Activated CD8-positive, alpha-beta T cell treated with anti-CD3 and anti-CD28 coated beads for 36 hours (primary cell): ENCODE measurements around the gene CFAP68. TPM values are rescaled to one million over a fixed set of nuclear protein-coding genes. Genes with fewer than 3 reads are reported as not detected.

Source experiments
- ATAC-seq: fragments of 200-7000 bp; cut with Tn5 transposase; one replicate; pipeline ENCODE4 v1.10.0; 2021; ENCODE audit warnings: mild to moderate bottlenecking, moderate library complexity
- CTCF ChIA-PET: fragments of 350-600 bp; sonication (Branson Sonifier 250); formaldehyde crosslinking; loops from one replicate; lab custom pipeline; 2021; ENCODE audit warnings: antibody characterized with exemption; lab: Charles Lee
- POLR2A ChIA-PET: fragments of 350-600 bp; sonication (Branson Sonifier 250); formaldehyde crosslinking; loops from one replicate; lab custom pipeline; 2021; ENCODE audit warnings: antibody characterized with exemption; lab: Charles Lee
- DNase-seq: peaks from one replicate; pipeline ENCODE4 v3.0.0-alpha.2; 2020
- H3K27ac Mint-ChIP-seq: one replicate; pipeline ENCODE4 v1.8.0; 2021; ENCODE audit warnings: mild to moderate bottlenecking, mixed read lengths
- H3K27me3 Mint-ChIP-seq: one replicate; pipeline ENCODE4 v1.8.0; 2021; ENCODE audit warnings: mixed read lengths
- H3K36me3 Mint-ChIP-seq: one replicate; pipeline ENCODE4 v1.8.0; 2021; ENCODE audit warnings: low read depth, mixed read lengths
- H3K4me1 Mint-ChIP-seq: one replicate; pipeline ENCODE4 v1.8.0; 2021; ENCODE audit warnings: low read depth, mixed read lengths
- H3K4me3 Mint-ChIP-seq: one replicate; pipeline ENCODE4 v1.8.0; 2021; ENCODE audit warnings: mild to moderate bottlenecking, moderate library complexity, mixed read lengths
- H3K9me3 Mint-ChIP-seq: one replicate; pipeline ENCODE4 v1.8.0; 2021; ENCODE audit warnings: mixed read lengths
- intact Hi-C: fragments of 100-400 bp; cut with micrococcal nuclease; formaldehyde crosslinking; loops from one replicate; pipeline ENCODE4 v1.10.0; 2022
- total RNA-seq, 2 experiments: library from RNA; stranded (reverse); gene quantifications; one replicate each; pipeline ENCODE4 v1.2.3, GENCODE V29; 2021
- TF ChIP-seq, protein P1 (sequence below): fragments of 200-600 bp; IDR thresholded peaks from one replicate; pipeline ENCODE4 v1.8.0; 2022; ENCODE audit warnings: antibody characterized with exemption, mild to moderate bottlenecking

The CFAP68 gene
- total RNA-seq, 2 experiments from 2014 or later = 38.6 to 39.1 TPM

DNA sequence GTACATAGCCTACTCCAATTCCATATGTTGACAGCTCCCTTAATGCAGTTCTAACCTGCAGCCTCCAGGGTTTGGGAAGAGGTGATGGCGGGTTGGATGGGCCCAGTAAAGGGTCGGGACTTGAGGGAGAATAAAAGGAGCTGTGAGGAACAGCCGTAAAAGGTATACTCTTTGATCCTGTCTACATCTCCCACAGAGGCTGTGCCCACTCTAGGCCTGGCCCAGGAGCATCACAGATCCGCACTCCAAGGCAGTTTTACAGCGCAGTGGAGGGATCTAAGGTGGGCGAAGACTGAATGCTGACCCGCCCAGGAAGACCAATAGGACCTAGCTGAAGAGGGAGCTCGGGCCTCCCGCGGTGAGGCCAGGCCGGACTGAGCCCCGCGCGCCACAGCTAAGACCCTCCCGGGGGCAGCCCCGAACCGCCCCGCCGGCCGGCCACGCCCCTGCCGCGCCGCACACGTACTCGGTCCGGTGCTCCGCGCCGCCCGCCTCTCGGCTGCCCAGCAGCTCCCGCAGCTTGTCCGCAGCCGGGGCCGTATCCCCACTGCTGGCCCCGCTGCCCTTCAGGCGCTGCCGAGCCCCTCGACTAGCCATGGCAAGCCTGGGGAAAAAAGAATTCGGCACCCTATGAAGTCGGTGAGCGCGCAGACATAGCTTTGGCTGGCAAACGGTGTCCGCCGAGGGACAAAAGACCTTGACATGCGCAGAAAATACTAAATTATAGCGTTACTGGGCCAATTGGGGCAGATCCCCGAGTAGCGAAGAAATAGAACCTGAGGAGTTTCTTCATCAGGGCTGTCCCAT lies 8.3 kb upstream of the CFAP68 start, which contains the start of gene ALG9:
TSS of gene ALG9 (minus strand) at position 696 of the 807 bp plus-strand sequence. CDS start at position 597, 99 bp downstream.
- TF ChIP-seq, protein P1, sequence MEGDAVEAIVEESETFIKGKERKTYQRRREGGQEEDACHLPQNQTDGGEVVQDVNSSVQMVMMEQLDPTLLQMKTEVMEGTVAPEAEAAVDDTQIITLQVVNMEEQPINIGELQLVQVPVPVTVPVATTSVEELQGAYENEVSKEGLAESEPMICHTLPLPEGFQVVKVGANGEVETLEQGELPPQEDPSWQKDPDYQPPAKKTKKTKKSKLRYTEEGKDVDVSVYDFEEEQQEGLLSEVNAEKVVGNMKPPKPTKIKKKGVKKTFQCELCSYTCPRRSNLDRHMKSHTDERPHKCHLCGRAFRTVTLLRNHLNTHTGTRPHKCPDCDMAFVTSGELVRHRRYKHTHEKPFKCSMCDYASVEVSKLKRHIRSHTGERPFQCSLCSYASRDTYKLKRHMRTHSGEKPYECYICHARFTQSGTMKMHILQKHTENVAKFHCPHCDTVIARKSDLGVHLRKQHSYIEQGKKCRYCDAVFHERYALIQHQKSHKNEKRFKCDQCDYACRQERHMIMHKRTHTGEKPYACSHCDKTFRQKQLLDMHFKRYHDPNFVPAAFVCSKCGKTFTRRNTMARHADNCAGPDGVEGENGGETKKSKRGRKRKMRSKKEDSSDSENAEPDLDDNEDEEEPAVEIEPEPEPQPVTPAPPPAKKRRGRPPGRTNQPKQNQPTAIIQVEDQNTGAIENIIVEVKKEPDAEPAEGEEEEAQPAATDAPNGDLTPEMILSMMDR = peak; percentile 21
- ATAC-seq (peak; percentile 91), DNase-seq (peak; percentile 92)
- peaks cover 27% of the 10 kb centered on the region for H3K4me1 Mint-ChIP-seq
- H3K9me3 Mint-ChIP-seq = no peaks in the 10 kb centered on the region
- no peaks in the 10 kb centered on the region for H3K27me3 Mint-ChIP-seq
- CTCF ChIA-PET = interaction anchor here (0.6 to 2.6 kb wide), 20 partner anchors 9 to 340 kb away, joined by 3 to 22 read pairs (median 4); partner anchors contain the start of gene PPP2R1B
- peak within 1 kb of the TSS; percentile 91 for H3K27ac Mint-ChIP-seq
- POLR2A ChIA-PET = interaction anchor here (1.1 to 2.8 kb wide), 5 partner anchors 9 to 55 kb away, joined by 3 to 11 read pairs (median 5); partner anchors contain the start of gene CFAP68
- H3K4me3 Mint-ChIP-seq = peak within 1 kb of the TSS; percentile 94
- peaks cover 38% of the 10 kb centered on the region for H3K36me3 Mint-ChIP-seq
- intact Hi-C loops = loop anchor here (10.0 kb wide), 1 partner anchor 214 kb away; the partner anchor contains the start of genes SDHD and TIMM8B

GRCh38 chr11:111871693-111872161 lies 7.6 kb upstream of the CFAP68 start:
- intact Hi-C loops = loop anchor here (10.0 kb wide), 1 partner anchor 213 kb away; the partner anchor contains the start of genes SDHD and TIMM8B
- no peak for ATAC-seq
- H3K27me3 Mint-ChIP-seq = no peaks in the 10 kb centered on the region
- DNase-seq = no peak
- ChIA-PET POLR2A (interaction anchor here (2.8 kb wide), 1 partner anchor 55 kb away, joined by 11 read pairs; no protein-coding TSS in a partner anchor), CTCF (interaction anchor here (1.0 to 2.6 kb wide), 13 partner anchors 9 to 110 kb away, joined by 3 to 22 read pairs (median 7); partner anchors contain the start of gene PPP2R1B)
- H3K36me3 Mint-ChIP-seq = peaks cover 32% of the 10 kb centered on the region
- H3K27ac Mint-ChIP-seq = peak overlapping the region; percentile 91
- TF ChIP-seq, protein P1 = no peak
- no peaks in the 10 kb centered on the region for H3K9me3 Mint-ChIP-seq
- H3K4me1 Mint-ChIP-seq = peaks cover 25% of the 10 kb centered on the region
- peak overlapping the region; percentile 94 for H3K4me3 Mint-ChIP-seq

- H3K36me3 Mint-ChIP-seq = peaks cover 20% of the 10 kb centered on the region
- TF ChIP-seq, protein P1 = no peak
- ChIA-PET POLR2A (interaction anchor here (0.8 to 1.4 kb wide), 2 partner anchors 48 to 203 kb away, joined by 3 read pairs; no protein-coding TSS in a partner anchor), CTCF (interaction anchor here (0.8 to 1.7 kb wide), 6 partner anchors 9 to 292 kb away, joined by 3 to 6 read pairs (median 3); no protein-coding TSS in a partner anchor)
- intact Hi-C loops = loop anchor here (2.0 to 10.0 kb wide), 3 partner anchors 48 to 206 kb away; partner anchors contain the start of genes SDHD and TIMM8B
- peaks cover 24% of the 10 kb centered on the region for H3K4me1 Mint-ChIP-seq
- H3K27me3 Mint-ChIP-seq = no peaks in the 10 kb centered on the region
- ATAC-seq (no peak), DNase-seq (no peak)
- H3K4me3 Mint-ChIP-seq = peak overlapping the region; percentile 88
- H3K27ac Mint-ChIP-seq = peak overlapping the region; percentile 99
- no peaks in the 10 kb centered on the region for H3K9me3 Mint-ChIP-seq
These were observed 924 bp upstream of the CFAP68 start for GRCh38 chr11:111878385-111878848.

DNA sequence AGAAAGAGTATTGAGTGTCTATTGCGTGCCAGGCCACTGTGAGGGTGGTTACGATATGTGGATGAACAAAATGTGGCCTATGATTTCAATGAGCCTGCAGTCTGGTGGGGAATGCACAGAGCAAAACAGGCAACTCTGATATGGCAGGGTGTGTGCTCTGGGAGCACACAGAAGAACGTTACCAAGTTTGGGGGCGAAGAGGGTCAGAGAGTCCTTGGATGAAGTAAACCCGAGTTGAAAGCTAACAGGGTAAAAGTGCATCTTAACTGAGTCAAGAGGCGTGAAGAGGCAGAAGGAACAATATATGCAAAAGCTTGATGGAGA lies 258 bp downstream of the CFAP68 start:
- no peaks in the 10 kb centered on the region for H3K9me3 Mint-ChIP-seq
- peak; percentile 0 for ATAC-seq

More for the DNA sequence above, 258 bp downstream of the CFAP68 start:
- Mint-ChIP-seq H3K27ac (peak overlapping the region; percentile 99), H3K36me3 (peaks cover 19% of the 10 kb centered on the region), H3K4me3 (peak overlapping the region; percentile 88), H3K27me3 (no peaks in the 10 kb centered on the region), H3K4me1 (peaks cover 24% of the 10 kb centered on the region)
- ChIA-PET CTCF (interaction anchor here (0.9 to 1.5 kb wide), 5 partner anchors 9 to 275 kb away, joined by 3 to 8 read pairs (median 4); partner anchors contain the start of gene ALG9), POLR2A (interaction anchor here (1.0 to 1.4 kb wide), 4 partner anchors 9 to 103 kb away, joined by 3 to 7 read pairs (median 4); no protein-coding TSS in a partner anchor)
- no peak for DNase-seq
- intact Hi-C loops = loop anchor here (2.0 to 10.0 kb wide), 3 partner anchors 47 to 205 kb away; partner anchors contain the start of genes SDHD and TIMM8B
- TF ChIP-seq, protein P1 = no peak
